ENCODE data around the gene ANKH.

GRCh38 chr5:14722923-14723322 lies 148.7 kb downstream of the ANKH start:
- TF ChIP-seq POLR2AphosphoS5 (IDR thresholded peaks at IDR 0.05) (no peak), CTCF (IDR thresholded peaks at IDR 0.05; ENCODE audit: poor library complexity, severe bottlenecking) (no peak), MXI1 (conservative IDR thresholded peaks at IDR 0.05; ENCODE audit: poor library complexity, severe bottlenecking) (no peak), EZH2 (IDR thresholded peaks at IDR 0.05; ENCODE audit: borderline replicate concordance, insufficient read depth, low read length, poor library complexity, severe bottlenecking) (no peak), EP300 (conservative IDR thresholded peaks at IDR 0.05; ENCODE audit: poor library complexity, severe bottlenecking) (no peak), REST (IDR thresholded peaks at IDR 0.05; ENCODE audit: borderline replicate concordance) (no peak), TAF1 (IDR thresholded peaks at IDR 0.05; ENCODE audit: low read depth) (no peak)

All from neural cell (in vitro differentiated cells).